Limb (tissue), 2 donors: ENCODE results near the gene CRYBG1.
A peak's percentile ranks its signal among the peaks of the same experiment; 100 is the strongest.

Experiments used
- DNase-seq, 2 donors: peaks; one replicate each; pipeline ENCODE4 v3.0.0-alpha.2; 2016; ENCODE audit errors: extremely low spot score in 2 of 2

CRYBG1 gene

GRCh38 chr6:106360410-106360988 is at the start of gene CRYBG1:
TSS of gene CRYBG1 (plus strand) at chr6:106360717. CDS start at chr6:106360909, 192 bp downstream.
- peak; percentile 3 to 81 for DNase-seq

- DNase-seq = no peak
These were observed 44.6 kb upstream of the CRYBG1 start for GRCh38 chr6:106315765-106316374.

- DNase-seq = no peak
These were observed 44.1 kb upstream of the CRYBG1 start for GRCh38 chr6:106316375-106316766.

GRCh38 chr6:106318061-106318460 is 42.5 kb upstream of the CRYBG1 start:
- no peak for DNase-seq

- DNase-seq = no peak
These were observed 41.7 kb upstream of the CRYBG1 start for GRCh38 chr6:106318851-106319250.

- DNase-seq = no peak
These were observed 38.6 kb upstream of the CRYBG1 start for GRCh38 chr6:106321940-106322339.

GRCh38 chr6:106324726-106325335 is 35.7 kb upstream of the CRYBG1 start:
- DNase-seq = no peak

- DNase-seq = peak; percentile 98 to 100
These were observed 35.0 kb upstream of the CRYBG1 start, which contains the start of gene ATG5 for GRCh38 chr6:106325336-106326178. TSS of gene ATG5 (minus strand) at chr6:106325760. CDS start at chr6:106316208, 9,552 bp downstream.

- DNase-seq = peak; percentile 18 to 38
These were observed 25.7 kb upstream of the CRYBG1 start for GRCh38 chr6:106334646-106335448.

GRCh38 chr6:106339334-106340029 is 21.0 kb upstream of the CRYBG1 start:
- peak; percentile 18 to 43 for DNase-seq

- no peak for DNase-seq
These were observed 13.3 kb upstream of the CRYBG1 start for GRCh38 chr6:106347219-106347618.

GRCh38 chr6:106356378-106356777 is 4.1 kb upstream of the CRYBG1 start:
- no peak for DNase-seq

GRCh38 chr6:106359959-106360409 is 533 bp upstream of the CRYBG1 start:
- no peak for DNase-seq

- DNase-seq = peak in 1 of 2 donors; percentile 43
These were observed 493 bp downstream of the CRYBG1 start for GRCh38 chr6:106360989-106361430.

- DNase-seq = no peak
These were observed 3.1 kb downstream of the CRYBG1 start for GRCh38 chr6:106363401-106364138.

GRCh38 chr6:106369739-106370138 is 9.2 kb downstream of the CRYBG1 start:
- DNase-seq = no peak

- no peak for DNase-seq
These were observed 10.1 kb downstream of the CRYBG1 start for GRCh38 chr6:106370639-106371038.

- DNase-seq = no peak
These were observed 12.5 kb downstream of the CRYBG1 start for GRCh38 chr6:106372838-106373501.
